ENCODE measurements around the gene AUTS2.

DNA sequence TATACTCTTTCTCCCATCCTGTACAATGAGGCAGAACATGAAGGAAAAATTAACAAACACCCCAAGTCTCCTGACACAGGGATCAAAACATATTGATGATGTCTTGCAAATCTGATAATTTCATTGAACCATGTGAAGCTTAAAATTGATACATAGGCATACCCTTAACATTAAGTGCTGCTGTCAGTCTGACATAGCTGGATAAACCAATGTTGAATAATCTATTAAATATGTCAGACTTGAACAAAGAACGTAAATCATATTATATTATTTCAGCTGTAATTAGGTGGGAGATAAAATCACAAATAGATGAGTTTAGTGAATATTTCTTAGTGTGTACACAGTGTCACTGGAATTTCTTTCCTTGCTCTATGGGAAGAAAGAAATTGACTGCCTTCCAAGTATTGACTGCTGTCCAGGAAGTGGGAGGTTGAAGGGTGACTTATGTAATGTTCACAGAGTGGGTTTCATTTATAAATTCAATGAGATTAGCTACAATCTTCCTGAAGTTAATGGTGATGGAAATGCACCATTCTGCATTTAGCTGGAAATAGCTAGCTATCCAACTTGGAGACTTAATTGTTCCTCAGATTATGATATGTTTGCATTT lies 170.8 kb downstream of the AUTS2 start:
- no peak for TF ChIP-seq POLR2A (IDR thresholded peaks at IDR 0.05)
- no peak for TF ChIP-seq CTCF (IDR thresholded peaks at IDR 0.05)
